GM12801 (cell line): ENCODE data around the gene EP400.

ENCODE experiments used
- TF ChIP-seq, protein P1 (sequence below): IDR thresholded peaks from one replicate; pipeline ENCODE4 v1.5.1; 2011; ENCODE audit warnings: control low read depth; ENCODE audit not compliant: insufficient read length; ENCODE audit errors: extremely low read depth

The EP400 gene

DNA sequence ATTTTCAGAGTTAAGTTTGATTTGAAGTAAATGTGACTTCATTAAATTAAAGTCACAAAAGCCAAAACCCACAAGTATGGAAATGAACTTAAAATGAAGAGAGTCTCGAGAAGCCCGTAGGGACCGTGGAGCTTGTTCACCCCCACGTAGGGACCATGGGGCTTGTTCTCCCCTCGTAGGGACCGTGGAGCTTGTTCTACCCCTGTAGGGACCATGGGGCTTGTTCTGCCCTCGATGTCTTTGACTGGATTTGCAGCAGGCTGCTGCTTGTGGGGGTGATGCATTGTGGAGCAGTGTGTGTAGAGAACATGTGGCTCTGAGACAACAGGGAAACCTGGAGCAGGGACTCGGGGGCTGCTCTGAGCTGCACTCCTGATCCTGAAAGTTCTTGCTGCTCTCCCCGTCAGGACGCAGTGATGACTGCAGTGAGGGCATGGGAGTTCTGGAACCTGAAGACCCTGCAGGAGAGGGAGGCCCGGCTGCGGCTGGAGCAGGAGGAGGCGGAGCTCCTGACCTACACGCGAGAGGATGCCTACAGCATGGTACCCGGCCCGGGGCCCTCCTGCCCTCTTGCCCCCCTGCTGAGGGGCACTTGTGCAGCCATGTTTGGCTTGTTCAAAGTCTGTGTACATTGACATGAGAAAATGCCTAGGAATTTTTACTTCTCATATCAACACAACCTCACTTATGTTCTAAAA, 94.2 kb downstream of the EP400 start:
- TF ChIP-seq, protein P1, sequence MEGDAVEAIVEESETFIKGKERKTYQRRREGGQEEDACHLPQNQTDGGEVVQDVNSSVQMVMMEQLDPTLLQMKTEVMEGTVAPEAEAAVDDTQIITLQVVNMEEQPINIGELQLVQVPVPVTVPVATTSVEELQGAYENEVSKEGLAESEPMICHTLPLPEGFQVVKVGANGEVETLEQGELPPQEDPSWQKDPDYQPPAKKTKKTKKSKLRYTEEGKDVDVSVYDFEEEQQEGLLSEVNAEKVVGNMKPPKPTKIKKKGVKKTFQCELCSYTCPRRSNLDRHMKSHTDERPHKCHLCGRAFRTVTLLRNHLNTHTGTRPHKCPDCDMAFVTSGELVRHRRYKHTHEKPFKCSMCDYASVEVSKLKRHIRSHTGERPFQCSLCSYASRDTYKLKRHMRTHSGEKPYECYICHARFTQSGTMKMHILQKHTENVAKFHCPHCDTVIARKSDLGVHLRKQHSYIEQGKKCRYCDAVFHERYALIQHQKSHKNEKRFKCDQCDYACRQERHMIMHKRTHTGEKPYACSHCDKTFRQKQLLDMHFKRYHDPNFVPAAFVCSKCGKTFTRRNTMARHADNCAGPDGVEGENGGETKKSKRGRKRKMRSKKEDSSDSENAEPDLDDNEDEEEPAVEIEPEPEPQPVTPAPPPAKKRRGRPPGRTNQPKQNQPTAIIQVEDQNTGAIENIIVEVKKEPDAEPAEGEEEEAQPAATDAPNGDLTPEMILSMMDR: no peak

- TF ChIP-seq, protein P1: no peak
Measured at GRCh38 chr12:132044661-132045412, 95.1 kb downstream of the EP400 start.

DNA sequence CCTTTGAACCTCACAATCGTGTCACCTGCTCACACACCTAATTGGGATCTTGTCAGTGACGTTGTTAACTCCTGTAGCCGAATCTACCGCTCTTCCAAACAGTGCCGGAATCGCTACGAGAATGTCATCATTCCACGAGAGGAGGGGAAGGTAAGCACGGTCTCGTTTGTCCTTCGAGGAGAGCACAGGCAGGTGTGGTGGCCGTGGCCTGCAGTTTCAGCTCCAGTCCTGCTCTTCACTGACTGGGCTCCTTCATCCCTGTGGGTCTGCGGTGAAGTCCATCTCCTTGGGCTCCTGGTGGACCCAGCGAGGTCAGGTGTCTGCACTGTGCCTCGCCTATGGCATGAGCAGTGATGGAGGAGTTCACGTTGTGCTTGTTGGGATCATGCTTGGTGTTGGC, 96.0 kb downstream of the EP400 start:
- TF ChIP-seq, protein P1: no peak

DNA sequence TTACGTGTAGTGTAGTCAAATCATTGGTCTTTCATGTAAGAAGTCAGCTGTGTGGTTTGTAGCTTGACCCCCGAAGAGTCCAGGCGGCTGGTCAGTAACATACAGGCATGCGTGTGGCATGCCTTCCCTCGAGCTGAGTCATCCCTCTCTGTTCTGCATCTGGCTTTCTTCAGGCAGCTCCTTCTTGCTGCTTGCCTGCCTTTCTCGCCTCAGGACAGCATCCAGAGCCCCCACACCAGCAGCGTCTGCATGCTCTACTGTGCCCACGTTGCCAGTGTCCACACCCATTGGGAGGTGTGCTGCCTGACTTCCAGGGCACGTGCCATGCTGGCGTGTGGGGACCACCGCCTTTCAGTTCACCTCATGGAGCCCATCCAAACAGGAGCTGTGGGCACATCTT, 96.8 kb downstream of the EP400 start:
- TF ChIP-seq, protein P1: no peak

- TF ChIP-seq, protein P1: no peak
Measured at GRCh38 chr12:132049442-132049841, 99.7 kb downstream of the EP400 start.

DNA sequence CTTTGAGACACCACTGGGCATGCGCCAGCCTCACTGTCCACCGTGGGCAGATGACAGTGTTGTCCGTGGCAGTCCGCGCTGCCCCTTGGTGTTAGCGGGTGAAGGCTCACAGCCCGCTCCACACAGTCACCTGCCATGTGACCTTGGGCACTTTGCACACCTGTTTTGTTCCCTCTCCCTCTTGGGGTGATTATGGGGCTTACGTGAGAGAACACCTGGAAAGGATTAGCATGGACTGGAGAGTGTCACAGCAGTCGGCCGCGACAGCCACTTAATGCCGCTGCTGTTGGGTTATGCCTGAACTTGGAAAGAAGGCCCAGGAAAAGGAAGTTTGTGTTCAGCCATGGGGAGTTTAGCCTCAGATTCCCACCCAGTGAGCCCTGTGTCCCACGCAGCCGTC, 100.1 kb downstream of the EP400 start:
- TF ChIP-seq, protein P1: no peak

- TF ChIP-seq, protein P1: no peak
Measured at GRCh38 chr12:132052196-132052932, 102.6 kb downstream of the EP400 start.
